GM21786 (cell line): ENCODE data around the gene RAD9A.

ENCODE experiments used
- ATAC-seq: cut with Tn5 transposase; IDR thresholded peaks from one replicate; pipeline ENCODE4 v1.9.1; 2021; ENCODE audit not compliant: unreplicated experiment

Gene RAD9A

DNA sequence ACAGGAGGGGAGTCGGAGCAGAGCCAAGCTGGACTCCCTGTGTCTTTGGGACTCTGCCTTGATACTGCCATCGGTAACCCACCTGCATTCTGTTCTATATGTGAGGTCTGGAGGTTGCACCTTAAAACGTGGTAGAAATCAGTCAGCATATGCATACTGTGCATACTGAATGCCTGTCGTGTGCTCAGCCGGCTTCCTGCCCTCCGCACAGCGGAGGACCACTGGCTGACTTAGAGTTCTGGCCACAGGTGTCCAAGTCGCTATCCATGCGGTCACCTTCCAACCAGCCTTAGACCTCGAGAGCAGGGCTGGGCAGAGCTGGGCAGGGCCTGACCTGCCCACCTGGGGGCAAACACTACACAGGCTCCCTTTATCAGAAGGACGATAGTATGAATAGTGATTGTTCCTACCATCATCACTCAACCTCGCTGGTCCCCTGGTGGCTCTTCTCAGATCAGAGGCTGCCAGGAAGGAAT, 15.9 kb downstream of the RAD9A start:
- ATAC-seq, result no peak

DNA sequence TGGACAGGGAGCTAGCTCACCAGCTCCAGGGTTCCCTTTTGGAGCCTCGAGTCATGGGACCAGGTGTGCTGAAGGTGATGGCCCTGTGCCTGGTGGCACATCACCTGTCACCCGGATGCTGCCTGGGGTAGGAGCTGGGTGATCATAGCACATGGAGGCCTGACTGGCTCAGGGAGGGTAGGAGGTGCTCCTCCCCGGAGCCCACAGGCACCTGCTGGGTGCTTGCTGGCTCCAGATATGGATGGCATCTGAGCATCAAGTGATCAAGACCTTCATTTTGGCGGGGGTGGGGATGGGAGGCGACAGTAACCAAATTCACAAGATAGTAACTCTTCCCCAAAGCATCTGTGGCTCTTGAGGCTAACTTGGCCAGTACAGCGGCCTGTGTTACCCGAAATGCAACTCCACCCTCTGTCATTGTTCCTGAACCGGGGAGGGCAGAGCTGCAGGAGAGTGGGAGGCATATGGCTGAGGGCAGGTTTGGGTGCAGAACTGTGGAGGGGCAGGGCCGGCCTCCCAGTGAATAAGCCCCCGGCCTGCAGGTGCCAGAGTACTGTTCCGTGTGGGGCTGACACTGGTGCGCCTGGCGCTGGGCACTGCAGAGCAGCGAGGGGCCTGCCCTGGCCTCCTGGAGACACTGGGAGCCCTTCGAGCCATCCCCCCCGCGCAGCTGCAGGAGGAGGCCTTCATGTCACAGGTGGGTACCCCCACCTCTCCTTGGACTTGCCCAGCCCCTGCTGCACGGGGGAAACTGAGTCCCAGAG, 16.8 kb downstream of the RAD9A start:
- ATAC-seq, result no peak

DNA sequence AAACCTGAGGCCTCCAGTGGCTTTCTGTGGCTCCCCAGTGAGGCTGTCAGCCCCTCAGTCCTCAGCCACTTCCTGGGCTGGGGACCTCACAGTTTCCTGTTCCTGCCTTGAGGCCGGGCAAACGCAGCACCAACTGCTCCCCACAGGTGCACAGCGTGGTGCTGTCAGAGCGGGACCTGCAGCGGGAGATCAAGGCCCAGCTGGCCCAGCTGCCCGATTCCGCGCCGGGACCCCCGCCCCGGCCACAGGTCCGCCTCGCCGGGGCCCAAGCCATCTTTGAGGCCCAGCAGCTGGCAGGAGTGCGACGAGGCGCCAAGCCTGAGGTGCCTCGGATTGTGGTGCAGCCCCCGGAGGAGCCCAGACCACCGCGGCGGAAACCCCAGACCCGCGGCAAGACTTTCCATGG, 17.5 kb downstream of the RAD9A start:
- ATAC-seq, result no peak

DNA sequence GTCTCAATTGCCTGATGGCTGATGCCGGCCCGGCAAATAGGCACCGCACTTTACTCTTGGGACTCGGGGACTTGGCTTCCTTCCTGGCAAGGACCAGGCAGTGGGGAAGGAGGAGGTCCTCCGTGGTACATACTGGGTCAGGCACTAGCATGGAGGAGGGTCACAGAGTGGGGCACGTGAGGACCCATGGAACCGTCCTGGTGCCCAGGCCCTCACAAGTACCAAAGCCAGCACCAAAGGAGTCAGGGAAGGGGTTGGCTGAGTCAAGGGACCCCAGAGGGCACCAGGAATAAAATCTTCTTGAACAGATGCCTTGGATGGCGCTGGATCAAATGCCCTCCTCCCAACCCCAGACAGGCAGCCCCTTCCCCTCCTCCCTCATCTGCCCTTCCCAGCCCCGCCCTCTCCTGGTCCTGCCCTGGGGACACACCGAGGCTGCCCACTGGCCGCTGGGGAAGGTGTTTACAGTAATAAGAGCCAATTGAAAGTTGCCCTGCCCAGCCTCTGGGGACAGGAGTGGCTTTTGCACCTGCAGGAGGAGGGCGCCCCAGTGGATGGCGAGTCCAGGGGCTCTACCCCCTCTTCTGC, 18.1 kb downstream of the RAD9A start:
- ATAC-seq, result no peak

DNA sequence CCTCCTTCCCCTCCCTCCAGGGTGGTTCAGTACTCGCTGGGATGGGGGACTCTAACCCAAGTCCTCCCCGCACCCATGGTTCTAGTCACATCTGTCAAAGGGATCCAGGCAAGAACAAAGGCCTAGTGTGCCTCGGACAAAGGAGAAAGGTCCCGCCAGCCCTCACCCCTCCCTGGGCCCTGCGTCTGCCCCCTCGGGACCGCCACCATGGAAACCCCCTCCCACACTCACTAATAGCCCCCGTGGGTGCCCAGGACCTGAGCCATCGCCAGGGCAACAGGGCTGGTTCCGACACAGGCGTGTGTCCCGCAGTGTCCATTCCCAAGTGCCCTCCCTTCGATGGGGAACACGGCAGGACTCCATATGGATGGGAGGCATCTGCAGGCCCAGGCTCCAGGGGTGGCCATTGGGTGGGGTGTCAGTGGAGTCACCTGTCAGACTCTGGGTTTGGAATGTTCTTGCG, 18.6 kb downstream of the RAD9A start:
- ATAC-seq, result no peak

DNA sequence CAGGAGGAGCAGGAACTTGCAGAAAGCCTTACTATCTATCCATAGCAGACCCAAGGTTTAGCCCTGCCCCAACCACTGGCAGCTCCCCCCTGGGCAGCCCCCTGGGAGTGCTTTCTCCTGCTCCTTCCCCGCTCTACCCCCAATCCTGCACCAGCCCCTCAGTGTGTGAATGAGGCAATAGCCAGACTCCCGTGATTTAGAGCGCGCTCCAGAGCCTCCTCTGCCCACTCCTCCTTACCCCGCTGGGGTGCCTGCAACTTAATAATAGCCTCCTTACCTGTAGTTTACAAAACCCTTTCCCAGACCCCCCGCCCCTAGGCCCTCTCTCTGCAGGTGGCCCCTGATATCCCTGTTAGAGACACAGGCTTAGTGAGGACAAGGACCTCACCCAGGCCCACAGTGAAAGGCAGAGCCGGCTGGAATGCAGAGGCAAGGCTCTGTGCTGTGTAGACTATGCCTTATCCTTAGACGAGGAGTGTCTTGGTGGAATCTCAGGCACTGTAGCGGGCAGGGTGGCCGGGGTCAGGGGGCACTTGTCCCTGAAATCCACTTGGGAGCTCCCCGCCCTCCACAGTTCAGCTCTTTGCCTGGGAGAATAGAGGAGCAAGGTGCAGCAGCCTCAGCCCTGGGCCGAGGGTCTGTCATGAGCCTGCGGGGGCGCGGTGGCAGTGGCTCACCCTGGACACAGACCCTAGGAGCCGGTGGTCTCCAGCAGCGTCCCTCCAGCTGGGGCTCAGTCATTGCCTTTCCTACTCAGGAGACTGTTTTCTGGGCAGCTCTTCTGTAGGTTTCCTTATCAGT, 19.4 kb downstream of the RAD9A start:
- no peak for ATAC-seq

DNA sequence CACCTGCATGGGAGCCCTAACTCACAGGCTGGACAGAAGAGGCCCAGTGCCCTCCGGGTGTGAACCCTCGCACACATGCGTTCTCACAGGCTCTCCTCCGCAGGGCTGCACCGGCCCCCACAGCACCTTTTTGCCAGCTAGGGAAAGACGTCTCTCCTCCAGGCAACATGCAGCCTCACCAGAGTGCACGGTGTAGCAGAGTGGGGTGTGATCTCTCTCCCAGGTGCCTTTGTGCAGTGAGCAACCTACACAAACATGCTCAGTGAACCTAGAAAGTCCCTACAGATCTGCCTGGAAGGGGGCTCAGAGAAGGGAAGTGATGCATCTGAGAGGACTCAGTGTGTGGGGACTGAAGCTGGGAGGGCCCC, 20.0 kb downstream of the RAD9A start:
- no peak for ATAC-seq

DNA sequence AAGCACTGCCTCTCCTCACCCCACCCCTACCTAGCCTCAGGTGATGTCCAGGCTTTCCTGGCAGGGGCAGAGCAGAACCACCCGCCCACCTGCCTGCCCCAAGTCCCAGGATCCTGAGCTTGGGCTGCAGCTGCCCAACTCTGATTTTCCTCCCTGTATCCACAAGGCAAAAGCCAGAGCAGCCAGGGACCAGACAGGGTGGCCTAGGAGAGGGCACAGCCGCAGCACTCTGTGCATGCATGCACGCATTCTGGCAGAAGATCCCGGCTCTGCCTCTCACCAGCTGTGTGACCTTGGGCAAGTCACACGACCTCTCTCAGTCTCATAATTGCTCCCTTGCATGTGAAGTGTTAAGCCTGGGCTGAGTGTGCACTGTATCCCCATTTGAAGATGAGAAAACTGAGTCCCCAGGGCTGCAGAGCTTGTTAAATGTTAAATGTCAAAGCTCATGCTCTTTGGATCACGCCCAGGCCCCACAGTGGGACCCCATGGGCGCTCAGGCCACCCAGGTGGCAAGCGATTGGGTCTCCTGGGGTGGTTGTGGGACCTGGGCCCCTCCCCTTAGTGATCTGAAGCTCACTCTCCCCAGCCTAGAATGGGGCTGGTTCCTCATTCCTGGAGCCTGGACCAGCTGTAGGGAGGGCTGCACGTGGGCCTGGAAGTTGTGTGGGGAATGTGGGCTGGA, 20.9 kb downstream of the RAD9A start:
- no peak for ATAC-seq

DNA sequence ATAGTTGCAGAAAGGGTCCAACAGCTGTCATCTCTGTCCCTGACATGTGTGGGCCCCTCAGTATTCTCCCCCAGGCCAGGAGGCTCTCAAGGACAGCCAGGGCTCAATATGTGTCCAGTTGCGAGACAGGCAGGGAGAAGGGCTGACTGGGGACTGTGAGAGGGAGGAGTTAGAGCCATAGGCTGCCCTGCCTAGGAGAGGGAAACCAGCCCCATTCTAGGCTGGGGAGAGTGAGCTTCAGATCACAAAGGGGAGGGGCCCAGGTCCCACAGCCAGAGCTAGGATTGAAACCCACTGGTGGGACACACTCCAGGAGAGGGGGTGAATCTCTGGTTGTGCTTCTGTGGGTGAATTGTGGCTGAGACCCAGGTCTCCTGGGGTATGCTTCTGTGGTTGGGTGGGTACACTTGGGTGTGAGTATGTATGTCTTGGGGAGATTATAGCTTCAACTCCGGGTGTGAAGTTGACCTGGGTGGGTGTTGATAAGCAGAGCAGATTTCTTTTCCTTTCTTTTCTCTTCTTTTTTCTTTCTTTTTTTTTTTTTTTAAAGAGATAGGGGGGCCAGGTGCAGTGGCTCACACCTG, 21.6 kb downstream of the RAD9A start:
- ATAC-seq, result no peak

DNA sequence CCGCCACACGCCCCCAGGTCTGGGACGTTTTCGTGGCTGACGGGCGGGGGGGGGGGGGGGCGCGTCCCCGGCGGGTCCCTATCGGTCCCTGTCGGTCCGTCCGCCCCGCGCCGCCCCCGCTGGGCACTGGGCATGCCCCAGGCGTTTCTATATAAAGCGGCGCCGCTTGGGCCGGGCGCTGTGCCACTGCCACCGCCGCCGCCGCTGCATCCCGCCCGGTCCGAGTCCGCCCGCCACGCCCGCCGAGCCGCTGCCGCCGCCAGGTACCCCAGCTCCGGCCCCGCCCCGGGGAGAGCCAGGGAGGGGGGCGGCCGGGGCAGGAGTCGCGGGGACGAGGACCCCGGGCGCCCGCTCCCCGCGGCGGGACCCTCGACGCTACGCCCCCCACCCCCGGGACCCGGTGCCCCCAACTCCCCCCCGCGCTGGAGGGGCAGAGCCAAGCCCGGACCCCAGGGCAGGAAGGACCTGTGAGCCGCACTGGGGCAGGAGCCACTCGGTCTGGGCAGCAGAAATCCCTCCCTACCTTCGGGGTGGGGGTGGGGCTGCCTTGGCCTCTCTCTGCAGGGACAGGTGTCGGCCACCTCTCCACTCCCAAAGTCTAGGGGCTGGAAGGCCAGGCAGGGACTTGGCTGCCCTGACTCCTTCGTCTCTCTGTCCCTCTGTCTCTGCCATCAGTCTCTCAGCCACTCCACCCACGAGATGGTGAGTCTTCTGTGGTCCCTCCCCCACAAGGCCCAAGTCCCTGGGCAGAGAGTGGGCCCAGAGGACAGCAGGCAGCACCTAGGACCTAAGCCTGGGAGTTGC, 23.9 kb downstream of the RAD9A start, which contains the start of gene CARNS1:
Gene CARNS1, plus strand, starts transcription at position 178 of the 804 bp plus-strand sequence. Its CDS starts 522 bp downstream, at position 700.
- ATAC-seq, result no peak

DNA sequence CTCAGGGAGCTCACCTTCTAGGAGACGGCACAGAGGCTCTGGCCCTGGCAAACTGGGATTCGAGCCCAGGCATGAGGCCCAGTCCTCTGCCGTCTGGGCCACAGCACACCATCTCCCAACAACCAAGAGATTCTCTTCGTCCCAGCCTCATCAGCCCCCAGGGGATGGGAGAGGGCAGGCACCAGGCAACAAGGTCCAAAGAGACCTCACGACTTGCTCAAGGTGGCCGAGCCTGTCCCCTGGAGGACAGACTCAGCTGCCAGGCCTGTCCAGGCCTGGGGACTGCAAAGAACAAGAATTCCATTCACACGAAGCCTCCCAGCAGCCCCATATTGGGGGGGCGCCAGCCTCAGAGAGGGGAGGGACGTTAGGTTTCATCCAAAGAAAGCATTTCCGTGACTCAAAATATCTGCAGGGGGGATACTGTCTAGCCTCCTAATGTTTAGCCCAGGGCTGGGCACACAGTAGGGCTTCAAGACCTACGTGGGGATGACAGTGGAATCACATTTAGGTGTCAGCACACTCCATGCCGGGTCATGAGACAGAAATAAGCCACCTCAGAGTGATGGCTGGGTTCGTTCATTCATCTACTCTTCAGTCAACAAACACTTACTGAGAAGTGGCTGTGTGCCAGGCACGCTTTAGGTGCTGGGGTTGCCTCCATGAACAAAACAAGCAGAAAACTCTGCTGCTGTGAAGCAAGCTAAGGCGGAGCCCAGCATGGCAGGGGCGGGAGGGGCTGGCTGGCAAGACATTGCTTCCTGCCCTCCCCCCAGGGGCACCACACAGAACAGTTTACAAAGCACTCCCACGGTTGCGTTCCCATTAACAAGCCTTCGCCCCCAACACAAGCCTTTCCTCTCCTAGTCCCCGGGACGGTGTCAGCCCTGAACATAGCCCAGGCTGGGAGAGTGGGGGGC, 24.9 kb downstream of the RAD9A start:
- no peak for ATAC-seq

DNA sequence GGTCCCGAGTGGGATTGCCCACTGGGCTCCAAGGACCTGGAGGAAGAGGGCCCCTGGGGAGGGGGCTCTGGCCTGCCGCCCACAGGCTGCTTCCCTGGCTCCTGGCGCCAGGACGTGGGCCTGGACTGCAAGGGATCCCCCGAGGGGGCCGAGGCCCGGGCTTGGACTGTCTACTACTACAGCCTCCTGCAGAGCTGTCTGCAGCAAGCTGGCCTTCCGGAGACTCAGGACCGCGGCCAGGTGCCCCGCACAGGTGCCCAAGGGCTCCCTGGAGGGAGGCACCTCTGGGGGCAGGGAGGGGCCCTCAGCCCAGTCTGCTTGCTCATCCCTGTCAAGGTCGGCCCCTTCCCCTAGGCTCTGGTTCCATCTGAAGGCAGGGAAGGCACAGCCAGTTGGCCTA, 25.6 kb downstream of the RAD9A start:
- ATAC-seq, result no peak

DNA sequence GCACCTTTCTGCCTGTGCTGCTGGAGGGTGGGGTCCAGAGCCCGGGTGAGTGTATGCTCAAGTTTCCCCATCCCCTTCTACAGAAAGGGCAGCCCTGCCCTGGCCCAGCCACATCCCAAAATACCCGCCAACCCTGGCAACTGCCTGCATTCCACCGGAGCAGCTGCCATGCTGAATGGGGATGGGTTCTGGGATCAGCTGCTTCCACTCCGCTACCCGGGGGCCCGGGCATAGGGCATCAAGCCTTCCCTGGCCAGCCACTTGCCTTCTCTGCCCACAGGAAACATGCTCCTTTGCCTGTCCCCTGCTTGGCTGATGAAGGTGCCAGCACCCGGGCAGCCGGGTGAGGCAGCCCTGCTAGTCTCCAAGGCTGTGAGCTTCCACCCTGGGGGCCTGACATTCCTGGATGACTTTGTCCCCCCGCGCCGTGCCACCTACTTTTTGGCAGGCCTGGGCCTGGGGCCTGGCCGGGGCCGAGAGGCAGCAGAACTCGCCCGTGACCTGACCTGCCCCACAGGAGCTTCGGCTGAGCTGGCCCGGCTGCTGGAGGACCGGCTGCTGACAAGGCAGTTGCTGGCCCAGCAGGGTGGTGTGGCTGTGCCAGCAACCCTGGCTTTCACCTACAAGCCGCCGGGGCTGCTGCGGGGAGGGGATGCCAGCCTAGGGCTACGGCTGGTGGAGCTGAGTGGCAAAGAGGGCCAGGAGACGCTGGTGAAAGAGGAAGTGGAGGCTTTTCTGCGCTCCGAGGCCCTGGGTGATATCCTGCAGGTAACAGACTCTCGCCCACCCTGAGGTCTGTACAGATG, 26.9 kb downstream of the RAD9A start:
- no peak for ATAC-seq

DNA sequence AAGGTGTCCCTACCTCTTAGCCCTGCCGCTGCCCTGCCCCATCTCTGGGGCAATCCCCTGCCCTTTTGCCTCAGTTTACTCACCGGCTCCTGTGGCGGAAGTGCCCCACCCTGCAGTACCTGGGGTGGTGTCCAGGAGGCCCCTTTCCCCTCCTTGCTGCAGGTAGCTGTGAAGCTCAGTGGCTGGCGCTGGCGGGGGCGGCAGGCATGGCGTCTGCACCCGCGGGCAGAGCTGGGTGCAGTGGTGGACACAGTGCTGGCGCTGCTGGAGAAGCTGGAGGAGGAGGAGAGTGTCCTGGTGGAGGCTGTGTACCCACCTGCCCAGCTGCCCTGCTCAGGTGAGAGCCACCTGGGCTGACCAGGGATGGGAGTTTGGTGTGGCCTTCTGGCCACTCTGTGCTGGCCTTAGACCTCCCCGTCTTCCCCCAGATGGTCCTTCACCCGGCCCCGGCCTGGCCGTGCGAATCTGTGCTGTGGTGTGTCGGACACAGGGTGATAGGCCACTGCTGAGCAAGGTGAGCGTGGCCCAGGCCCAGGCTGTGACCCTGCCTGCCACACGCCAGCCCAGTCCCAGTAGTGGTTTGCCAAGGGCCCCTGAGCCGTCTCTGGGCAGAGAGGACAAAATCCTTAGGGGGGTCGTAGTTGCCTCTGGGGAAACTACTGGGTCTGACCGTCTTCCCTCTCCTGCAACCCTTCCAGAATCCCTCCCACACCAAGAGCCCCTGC, 27.7 kb downstream of the RAD9A start:
- no peak for ATAC-seq

DNA sequence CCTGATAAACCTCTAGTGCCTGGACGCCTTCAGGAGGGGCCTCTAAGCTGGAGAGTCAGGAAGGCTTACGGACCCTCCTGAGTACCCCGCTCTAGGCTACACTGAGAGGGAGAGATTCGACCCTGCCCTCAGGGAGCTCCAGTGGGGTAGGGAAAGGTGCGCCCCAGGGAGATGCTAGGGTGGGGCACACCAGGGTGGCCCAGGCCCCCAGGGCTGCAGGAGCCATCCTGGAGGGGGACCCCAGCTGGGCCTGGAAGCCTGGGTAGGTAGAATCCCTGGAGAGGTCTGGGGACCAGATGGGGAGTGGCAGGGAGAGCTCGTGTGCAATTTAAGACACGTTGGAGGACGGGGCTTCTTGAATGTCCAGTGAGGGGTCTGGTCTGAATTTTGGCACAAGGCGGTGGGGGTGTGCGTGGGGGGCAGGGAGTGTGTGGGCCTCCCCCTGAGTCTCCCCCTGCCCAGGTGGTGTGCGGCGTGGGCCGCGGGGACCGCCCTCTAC, 28.4 kb downstream of the RAD9A start:
- no peak for ATAC-seq

DNA sequence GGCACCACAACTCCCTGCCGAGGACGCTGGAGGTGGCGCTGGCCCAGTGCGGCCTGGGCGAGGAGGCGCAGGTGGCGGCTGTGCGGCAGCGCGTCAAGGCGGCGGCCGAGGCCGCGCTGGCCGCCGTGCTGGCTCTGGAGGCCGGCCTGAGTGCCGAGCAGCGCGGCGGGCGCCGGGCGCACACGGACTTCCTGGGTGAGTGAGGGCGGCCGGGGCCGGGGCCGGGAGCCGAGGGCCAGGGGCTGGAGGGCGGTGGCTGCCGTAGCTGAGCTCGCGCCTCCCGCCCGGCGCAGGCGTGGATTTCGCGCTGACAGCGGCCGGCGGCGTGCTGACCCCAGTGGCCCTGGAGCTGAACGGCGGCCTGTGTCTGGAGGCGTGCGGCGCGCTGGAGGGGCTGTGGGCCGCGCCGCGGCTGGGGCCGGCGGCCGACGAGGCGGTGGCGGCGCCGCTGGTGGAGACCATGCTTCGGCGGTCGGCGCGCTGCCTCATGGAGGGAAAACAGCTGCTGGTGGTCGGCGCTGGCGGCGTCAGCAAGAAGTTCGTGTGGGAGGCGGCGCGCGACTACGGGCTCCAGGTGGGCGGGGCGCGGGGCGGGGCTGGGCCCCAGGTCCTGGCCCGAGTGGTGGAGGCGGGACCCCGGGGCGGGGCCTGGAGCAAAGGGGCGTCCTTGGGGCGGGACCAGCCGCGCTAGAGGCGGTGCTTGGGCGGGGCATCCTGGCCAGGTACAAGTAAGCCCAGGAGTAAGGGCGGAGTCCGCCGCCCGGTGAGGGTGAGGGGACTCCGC, 29.1 kb downstream of the RAD9A start:
- peak; percentile 84 for ATAC-seq
